Measurements from ENCODE around the gene ALK.

GRCh38 chr2:29950481-29950880 is 29.1 kb upstream of the ALK start:
- TF ChIP-seq REST (IDR thresholded peaks at IDR 0.05) (no peak), CTCF (IDR thresholded peaks at IDR 0.05) (no peak), MAX (IDR thresholded peaks at IDR 0.05) (no peak), SMC3 (IDR thresholded peaks at IDR 0.05) (no peak), POLR2AphosphoS2 (conservative IDR thresholded peaks at IDR 0.05; ENCODE audit: low read length) (no peak)

Data from A549 (cell line).